CD4-positive, alpha-beta T cell treated with Interleukin-17A for 1 hour (primary cell): ENCODE results near the gene DPH2.

Experiments used
- DNase-seq: peaks from one replicate; pipeline ENCODE4 v3.0.0-alpha.2; 2020

Gene DPH2

DNA sequence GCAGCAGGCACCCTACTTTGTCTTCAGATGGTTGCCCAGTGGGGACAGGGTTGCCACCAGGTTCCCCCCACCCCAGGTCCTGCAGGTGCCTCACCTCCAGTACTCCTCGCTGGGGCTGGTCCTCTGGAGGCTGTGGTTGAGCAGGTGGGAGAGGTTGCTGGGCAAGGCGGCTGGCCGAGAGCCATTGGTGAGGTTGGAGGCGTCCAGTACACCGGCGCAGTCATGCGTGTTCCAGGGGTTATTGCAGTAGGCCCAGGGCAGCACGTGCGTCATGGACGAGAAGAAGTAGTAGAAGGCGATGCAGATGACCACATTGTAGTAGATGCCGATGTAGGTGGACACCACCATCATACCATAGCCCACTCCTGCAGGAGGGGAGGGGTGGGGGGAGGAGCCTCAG is 38.4 kb downstream of the DPH2 start:
- no peak for DNase-seq

DNA sequence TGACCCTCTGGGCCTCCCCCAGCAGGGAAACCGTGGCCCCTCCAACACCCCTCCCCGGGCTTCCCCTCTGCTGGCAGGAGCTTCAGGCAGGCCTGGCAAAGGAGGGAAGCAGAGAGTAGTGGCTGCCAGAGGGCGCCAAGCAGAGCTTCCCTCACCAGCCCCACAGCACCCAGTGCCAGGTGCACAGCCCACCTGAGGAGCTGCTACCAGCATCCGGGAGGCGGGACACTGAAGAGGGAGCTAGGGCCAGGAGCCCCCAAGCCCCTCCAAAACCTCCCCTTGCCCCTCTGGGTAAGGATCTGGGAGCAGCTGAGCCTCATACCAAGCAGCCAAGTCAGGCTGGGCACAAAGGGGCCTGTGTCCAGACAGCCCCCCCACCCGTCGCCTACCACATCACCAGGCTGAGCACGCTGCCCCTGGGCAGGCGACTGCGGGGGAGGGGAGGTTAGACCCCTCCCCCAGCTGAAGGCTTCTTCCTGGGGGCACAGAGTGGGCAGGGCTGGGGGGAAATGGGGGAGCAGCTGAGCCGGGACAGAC is 41.2 kb downstream of the DPH2 start:
- DNase-seq: no peak

DNA sequence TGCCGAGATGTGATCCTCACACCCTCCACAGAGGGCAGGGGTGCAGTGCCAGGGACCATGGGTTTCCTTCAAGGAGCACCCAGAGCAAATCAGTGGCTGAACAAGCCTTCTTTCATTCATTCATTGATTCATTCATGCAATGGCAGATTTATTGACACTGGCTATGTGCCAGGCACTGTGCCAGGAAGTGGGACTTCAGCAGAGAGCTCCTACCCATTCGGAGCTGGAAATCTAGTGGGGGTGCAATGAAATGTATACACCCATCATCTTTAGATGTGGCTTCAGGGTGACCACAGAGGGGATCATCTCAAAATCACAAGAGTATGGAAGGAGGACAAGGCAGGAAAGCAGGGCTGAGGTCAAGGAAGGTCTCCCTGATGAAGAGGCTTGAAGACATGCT is 42.6 kb downstream of the DPH2 start:
- DNase-seq: no peak

DNA sequence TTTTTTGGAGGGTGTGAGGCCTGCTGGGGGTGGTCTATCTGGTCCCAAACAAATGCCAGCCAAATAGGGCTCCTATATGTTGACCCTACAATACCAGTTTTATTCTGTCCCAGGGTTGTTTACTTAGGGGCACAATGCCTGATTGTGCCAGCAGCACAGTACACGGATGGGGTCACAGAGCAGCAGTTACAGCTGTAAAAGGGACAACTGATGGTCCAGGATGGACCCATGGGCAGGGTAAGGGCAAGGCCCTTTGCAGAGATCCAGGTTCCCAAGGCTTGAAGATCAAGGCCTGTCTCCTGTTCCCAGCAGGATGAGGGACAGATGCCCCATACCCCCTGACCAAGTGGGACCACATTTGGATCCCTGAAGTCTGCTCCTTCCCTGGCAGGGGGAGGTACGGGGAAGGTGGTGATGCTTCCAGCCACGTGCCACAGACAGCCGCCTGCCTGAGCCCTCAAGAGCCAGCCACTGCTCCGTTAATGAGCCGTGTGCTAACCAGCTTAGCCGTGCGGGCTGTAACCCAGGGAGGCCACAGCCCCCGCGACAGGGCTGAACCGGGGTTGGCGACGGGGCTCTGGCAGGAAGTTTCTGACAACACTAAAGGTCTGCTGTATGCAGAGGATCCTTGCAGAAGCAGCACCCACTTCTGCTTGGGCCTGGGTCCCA is 43.3 kb downstream of the DPH2 start:
- no peak for DNase-seq

DNA sequence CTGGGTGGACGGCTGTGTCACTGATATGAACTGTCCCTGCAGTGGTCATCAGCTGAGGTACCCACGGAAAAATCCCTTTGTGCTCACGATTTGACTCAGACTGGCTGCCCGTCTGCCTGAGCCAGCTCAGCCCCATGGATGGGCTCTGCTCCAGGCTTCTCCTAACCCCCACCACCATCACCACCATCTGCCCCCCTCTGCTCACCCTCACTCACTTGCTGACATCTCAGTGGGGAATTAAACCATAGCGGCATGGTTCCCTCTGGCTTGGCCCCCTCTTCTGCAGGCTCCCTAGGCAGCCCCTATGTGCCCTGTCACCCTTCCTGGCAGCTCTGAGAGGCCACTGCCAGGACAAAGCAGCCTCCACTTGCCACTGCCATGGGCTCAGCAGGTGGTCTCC is 44.1 kb downstream of the DPH2 start:
- no peak for DNase-seq

DNA sequence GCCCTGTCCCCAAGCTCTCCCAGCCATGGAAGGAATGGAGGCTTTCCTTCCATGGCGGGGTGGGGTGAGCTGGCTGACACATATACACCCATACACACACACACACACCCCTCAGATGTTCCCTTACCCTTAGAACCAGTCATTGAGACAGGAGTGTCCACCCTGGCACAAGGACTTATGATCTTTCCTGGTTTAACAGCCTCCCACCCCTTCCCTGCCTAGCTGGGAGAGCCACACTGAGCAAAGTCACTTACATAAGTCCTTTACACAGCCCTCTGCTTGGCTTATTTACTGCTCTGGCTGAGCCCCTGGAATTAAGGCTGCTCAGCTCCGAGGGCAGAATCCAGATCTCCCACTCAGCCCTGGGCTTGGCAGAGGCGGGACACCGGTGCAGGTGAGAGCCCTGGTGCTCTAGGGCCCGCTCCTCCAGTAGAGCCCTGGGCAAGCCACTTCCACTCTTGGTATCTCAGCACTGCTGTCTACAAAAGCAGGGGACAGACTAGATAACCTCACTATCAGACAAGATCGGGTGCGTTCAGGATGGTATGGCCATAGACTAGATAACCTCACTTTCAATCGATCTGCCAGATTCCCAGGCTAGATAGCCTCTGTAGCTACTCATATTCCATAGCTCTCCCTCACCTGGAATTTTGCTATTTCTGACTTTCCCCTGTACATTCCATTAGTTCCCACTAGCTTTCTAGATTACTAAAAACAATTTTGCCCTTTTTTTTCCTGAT is 44.7 kb downstream of the DPH2 start:
- DNase-seq: no peak

DNA sequence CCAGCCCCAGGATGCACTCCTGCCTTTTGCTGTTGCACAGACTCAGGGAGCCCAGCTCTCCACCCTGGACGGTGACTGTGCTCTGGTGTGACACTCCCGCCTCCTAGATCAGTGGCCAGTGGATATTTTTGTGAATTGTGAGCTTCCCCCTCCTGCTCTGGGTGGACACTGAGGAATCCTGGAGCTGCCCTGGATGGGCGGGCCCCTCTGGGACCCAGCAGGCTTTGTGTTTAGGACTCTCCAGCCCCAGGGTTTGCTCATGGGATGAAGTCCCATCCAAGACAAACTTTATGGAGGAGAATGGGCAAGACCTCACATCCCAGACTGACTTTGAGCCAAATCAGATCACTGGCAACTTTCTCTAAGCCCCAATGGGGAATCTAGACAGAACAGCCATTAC is 45.4 kb downstream of the DPH2 start:
- no peak for DNase-seq

DNA sequence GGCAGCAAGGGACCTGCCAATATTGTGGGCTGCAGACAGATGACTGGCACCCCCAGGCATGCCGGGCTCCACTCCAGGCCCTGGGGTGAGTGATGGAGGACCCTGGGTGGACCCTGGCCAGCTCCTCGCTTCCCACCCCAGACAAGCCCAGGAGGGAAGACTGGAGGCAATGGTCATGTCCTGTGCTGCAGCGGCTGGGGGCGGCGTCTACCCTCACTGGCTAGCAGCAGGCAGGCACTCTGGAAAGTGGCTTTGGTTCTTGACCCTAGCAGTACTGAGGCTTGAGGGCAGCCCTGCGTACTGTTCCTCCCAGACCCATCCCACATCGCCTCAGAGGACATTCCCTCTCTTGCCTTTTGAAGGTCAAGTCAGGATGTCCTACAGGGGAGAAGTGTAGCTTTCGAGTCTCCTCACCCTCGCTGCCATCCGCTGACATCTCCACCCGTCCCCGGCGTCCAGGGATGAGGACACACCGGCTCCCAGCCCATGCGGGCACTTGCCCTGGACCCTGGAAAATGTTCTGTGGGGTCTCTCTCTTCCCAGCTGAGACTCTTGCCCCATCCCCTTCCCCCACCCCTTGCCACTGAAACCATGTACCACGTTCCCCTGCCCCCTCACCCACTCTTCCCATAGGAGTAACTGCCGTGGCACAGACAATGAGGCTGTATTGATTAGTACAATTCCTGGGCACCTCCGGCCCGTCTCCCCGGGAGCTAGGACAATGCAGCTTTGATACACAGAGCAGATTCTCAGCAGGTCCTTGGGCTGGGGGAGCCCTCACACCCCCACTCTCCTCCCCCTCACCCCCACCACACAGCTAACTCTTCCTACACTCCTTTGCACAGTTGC is 46.5 kb downstream of the DPH2 start:
- DNase-seq: no peak

DNA sequence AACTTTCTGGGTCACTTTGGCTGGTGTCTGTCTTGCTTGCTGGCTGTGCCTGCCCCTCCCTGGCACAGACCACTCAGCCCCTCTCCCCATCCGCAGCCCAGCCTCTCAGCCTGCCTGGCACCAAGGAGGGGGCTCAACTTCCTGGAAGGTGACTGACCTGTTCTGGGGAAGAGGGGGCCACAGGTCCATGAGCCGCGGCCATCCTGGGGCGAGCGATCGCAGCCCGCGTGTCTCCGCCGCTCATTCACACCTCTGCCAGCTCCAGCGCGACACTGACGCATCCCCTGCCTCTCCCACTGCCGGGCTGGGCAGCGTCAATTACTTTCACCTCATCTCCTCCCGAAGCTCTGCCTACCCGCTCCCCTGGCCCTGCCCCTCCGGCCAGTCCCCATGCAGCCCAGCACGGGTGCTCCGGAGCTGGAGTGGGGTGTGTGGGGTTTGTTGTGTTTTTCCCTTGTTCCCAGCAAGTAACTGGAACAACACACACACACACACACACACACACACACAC is 47.1 kb downstream of the DPH2 start:
- DNase-seq: no peak

DNA sequence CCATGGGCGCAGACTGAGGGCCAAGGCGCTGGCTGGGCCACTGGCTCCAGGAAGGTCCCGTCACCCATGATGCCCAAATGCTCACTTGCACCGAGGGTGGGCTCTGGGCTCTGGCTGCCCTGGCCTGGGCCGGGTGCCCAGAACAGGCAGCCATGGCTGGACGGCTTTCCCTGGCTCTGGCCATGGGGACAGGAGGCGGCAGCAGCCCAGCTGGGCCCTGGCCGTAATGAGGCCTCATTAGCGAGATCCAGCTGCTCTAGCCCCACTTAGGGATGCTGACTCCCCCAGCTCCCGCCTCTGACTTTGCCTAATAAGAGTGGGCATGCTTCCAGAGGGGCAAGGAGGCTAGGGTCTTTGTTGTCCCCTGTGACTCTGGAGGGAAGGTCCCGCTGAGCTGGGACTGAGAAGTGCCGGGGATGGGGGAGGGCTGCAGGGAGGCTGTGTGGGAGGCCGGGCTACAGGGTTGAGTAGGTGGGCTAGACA is 49.7 kb downstream of the DPH2 start:
- DNase-seq: no peak

DNA sequence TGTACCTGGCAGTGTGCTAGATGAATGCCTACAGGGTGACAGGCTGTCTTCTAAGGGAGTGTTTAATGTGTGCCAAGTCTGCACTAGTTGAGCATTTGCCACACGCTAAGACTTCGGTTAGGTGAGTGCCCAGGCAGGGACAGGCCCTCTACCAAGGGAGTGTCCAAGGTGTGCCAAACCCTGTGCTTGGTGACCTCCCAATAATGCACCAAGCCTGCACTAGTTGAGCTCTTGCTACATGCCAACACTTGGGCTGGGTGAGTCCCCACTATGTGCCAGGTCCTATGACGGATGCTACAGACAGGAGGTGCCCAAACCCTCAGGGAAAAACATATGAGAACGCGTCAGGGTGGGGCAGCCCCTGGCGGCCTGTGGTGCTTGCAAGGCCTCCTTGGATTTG is 50.7 kb downstream of the DPH2 start:
- DNase-seq: no peak

DNA sequence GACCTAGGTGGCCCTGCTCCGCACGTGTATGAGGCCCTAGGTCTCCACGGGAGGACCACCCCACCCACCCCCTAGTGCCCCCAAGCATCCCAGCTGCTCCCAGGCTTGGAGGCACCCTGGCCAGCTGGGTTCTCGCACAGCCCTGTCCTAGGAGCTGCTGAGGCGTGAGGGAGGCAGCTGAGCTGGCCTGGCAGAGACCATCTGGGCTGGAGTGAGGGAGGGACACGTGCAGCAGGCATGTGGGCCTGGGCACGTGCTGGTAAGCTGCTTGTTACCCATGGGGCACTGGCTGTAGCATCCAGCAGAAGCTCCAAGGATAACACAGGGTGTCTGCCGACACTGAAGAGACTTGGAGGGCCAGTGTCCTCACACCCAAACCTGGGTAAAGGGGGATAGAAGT is 51.3 kb downstream of the DPH2 start:
- no peak for DNase-seq

DNA sequence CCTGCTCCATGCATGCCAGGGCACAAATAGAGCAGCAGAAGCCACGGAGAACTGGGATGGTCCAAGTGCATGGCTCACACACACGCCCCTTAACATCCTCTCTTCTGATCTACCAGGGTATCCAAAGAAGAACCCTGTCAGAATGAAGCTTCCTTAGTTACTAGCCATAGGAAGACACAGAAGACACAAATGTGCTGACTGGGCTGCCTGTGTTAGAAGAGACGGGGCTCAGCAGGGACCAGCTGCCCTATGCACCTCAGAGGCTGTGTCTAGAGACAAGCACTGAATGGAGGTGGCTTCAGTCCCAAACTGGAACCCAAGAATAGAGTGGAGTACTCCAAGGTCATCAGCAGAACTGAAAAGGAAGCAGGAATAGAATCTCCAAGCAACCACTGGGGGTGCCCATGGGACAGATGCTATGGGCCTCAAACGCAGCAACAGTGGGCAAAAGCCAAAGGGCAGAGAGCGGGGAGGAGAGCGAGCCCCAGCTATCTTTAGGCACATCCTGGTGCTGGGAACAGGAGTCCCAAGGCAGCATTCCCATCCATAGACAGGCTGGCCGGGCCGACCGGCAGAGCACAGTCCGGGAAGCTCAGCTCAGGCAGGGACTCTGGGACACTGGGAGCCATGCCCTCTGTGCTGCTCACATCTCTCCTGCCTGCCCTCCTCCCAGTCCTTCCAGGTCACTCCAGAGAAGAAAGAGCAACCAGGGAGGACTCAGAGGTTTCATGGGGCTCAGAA is 51.9 kb downstream of the DPH2 start:
- no peak for DNase-seq
